ENCODE results near the gene RIPK3.

RIPK3 gene

GRCh38 chr14:24307156-24307574, 32.6 kb downstream of the RIPK3 start:
- ATAC-seq = no peak

DNA sequence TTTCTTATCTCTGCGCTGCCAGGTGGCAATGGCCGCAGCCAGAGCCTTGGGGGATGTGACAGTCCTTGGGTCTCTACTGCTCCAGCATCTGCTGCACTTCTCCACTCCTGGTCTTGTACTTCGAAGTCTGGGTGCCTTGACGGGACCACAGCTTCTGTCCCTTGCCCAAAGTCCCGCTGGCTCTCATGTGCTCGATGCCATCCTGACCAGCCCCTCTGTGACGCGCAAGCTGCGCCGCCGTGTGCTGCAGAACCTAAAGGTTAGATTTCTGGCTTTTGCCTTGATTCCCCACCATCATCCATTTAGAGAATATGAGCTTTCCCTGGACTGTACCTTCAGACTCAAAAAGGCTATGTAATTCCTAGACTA, 35.8 kb downstream of the RIPK3 start:
- no peak for TF ChIP-seq CSRNP3 (CRISPR knock-in tag; IDR thresholded peaks at IDR 0.05)
- no peak for TF ChIP-seq SNAI2 (CRISPR knock-in tag; IDR thresholded peaks at IDR 0.05)
- TF ChIP-seq, protein P1, sequence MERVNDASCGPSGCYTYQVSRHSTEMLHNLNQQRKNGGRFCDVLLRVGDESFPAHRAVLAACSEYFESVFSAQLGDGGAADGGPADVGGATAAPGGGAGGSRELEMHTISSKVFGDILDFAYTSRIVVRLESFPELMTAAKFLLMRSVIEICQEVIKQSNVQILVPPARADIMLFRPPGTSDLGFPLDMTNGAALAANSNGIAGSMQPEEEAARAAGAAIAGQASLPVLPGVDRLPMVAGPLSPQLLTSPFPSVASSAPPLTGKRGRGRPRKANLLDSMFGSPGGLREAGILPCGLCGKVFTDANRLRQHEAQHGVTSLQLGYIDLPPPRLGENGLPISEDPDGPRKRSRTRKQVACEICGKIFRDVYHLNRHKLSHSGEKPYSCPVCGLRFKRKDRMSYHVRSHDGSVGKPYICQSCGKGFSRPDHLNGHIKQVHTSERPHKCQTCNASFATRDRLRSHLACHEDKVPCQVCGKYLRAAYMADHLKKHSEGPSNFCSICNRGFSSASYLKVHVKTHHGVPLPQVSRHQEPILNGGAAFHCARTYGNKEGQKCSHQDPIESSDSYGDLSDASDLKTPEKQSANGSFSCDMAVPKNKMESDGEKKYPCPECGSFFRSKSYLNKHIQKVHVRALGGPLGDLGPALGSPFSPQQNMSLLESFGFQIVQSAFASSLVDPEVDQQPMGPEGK (CRISPR knock-in tag; IDR thresholded peaks at IDR 0.05; ENCODE audit: borderline replicate concordance) = no peak
- TF ChIP-seq PPARA (CRISPR knock-in tag; IDR thresholded peaks at IDR 0.05; ENCODE audit: borderline replicate concordance) = no peak
- ATAC-seq = no peak

More at GRCh38 chr14:24307156-24307574, 32.6 kb downstream of the RIPK3 start:
- TF ChIP-seq SNAI2 (CRISPR knock-in tag; IDR thresholded peaks at IDR 0.05) = no peak
- no peak for TF ChIP-seq GLIS3 (CRISPR knock-in tag; IDR thresholded peaks at IDR 0.05)
- TF ChIP-seq BACH2 (CRISPR knock-in tag; IDR thresholded peaks at IDR 0.05; ENCODE audit: borderline replicate concordance) = no peak
- TF ChIP-seq TOX (CRISPR knock-in tag; IDR thresholded peaks at IDR 0.05; ENCODE audit: borderline replicate concordance) = no peak
- no peak for TF ChIP-seq RARB (CRISPR knock-in tag; IDR thresholded peaks at IDR 0.05)
- TF ChIP-seq ZNF8 (CRISPR knock-in tag; IDR thresholded peaks at IDR 0.05) = no peak
- TF ChIP-seq, protein P2, sequence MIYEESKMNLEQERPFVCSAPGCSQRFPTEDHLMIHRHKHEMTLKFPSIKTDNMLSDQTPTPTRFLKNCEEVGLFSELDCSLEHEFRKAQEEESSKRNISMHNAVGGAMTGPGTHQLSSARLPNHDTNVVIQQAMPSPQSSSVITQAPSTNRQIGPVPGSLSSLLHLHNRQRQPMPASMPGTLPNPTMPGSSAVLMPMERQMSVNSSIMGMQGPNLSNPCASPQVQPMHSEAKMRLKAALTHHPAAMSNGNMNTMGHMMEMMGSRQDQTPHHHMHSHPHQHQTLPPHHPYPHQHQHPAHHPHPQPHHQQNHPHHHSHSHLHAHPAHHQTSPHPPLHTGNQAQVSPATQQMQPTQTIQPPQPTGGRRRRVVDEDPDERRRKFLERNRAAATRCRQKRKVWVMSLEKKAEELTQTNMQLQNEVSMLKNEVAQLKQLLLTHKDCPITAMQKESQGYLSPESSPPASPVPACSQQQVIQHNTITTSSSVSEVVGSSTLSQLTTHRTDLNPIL (CRISPR knock-in tag; IDR thresholded peaks at IDR 0.05; ENCODE audit: low read depth) = no peak
- no peak for TF ChIP-seq ZC3H10 (CRISPR knock-in tag; IDR thresholded peaks at IDR 0.05)
- no peak for TF ChIP-seq CSDC2 (CRISPR knock-in tag; IDR thresholded peaks at IDR 0.05)
- TF ChIP-seq ZNF70 (CRISPR knock-in tag; IDR thresholded peaks at IDR 0.05) = no peak

- ATAC-seq = no peak
- TF ChIP-seq POU6F1 (CRISPR knock-in tag; IDR thresholded peaks at IDR 0.05; ENCODE audit: borderline replicate concordance, low read depth) (no peak), ZNF70 (CRISPR knock-in tag; IDR thresholded peaks at IDR 0.05) (no peak), PPARA (CRISPR knock-in tag; IDR thresholded peaks at IDR 0.05; ENCODE audit: borderline replicate concordance) (no peak), ESRRG (CRISPR knock-in tag; IDR thresholded peaks at IDR 0.05) (no peak), BACH2 (CRISPR knock-in tag; IDR thresholded peaks at IDR 0.05; ENCODE audit: borderline replicate concordance) (no peak), ZFP3 (CRISPR knock-in tag; IDR thresholded peaks at IDR 0.05) (no peak), SNAI2 (CRISPR knock-in tag; IDR thresholded peaks at IDR 0.05) (no peak), TCF4 (CRISPR knock-in tag; IDR thresholded peaks at IDR 0.05; ENCODE audit: borderline replicate concordance) (no peak), ISL1 (CRISPR knock-in tag; IDR thresholded peaks at IDR 0.05) (no peak), CSDC2 (CRISPR knock-in tag; IDR thresholded peaks at IDR 0.05) (no peak)
- TF ChIP-seq, protein P1 (CRISPR knock-in tag; IDR thresholded peaks at IDR 0.05; ENCODE audit: borderline replicate concordance) = no peak
- TF ChIP-seq, protein P2 (CRISPR knock-in tag; IDR thresholded peaks at IDR 0.05; ENCODE audit: low read depth) = no peak
These were observed 39.3 kb downstream of the RIPK3 start for GRCh38 chr14:24300326-24300980.
